Measurements from ENCODE around the gene SDF2L1. TPM values are rescaled to one million over a fixed set of nuclear protein-coding genes. Genes with fewer than 3 reads are reported as not detected.
"Not testable (repeated sequence)": the region's sequence is repeated elsewhere in the genome, so short reads cannot be mapped to it uniquely, and the experiment has no call there.

Gene SDF2L1
- total and polyA plus RNA-seq, 7 experiments from 2014 or later = 22.1 to 99.8 (median 33.7) TPM

GRCh38 chr22:21692856-21693255, 50.8 kb downstream of the SDF2L1 start:
- H3K4me1 ChIP-seq (ENCODE audit: control insufficient read depth in 2 of 2, insufficient read depth in 2 of 2, low read length in 2 of 2); intact Hi-C loops (cut with micrococcal nuclease); H3K4me1 Mint-ChIP-seq; H3K9me3 Mint-ChIP-seq; H3K4me3 ChIP-seq (ENCODE audit: low read length); POLR2A ChIA-PET; H3K27me3 Mint-ChIP-seq; H3K4me3 Mint-ChIP-seq; DNase-seq; ATAC-seq; CTCF ChIA-PET; H3K9me3 ChIP-seq (ENCODE audit: control insufficient read depth in 2 of 3, low read length in 3 of 3); H3K27me3 ChIP-seq (ENCODE audit: control insufficient read depth in 2 of 2, insufficient read depth in 2 of 2, low read length in 2 of 2); H3K27ac ChIP-seq (ENCODE audit: low read depth, low read length): not testable (repeated sequence)
- H3K36me3 ChIP-seq (ENCODE audit: control insufficient read depth in 2 of 3, insufficient read depth in 3 of 3, low read length in 3 of 3) = peaks cover 0 to 92% (median 0%) of the 10 kb centered on the region in 3 experiments
- H3K36me3 Mint-ChIP-seq = peaks cover 0 to 25% (median 6%) of the 10 kb centered on the region in 5 donors
- H3K27ac Mint-ChIP-seq = peak overlapping the region in 1 of 9 donors; percentile 28

GRCh38 chr22:21693333-21693998, 51.4 kb downstream of the SDF2L1 start:
- Histone ChIP-seq H3K4me3 (ENCODE audit: low read length) (no peak overlapping the region), H3K27me3 (ENCODE audit: control insufficient read depth in 2 of 2, insufficient read depth in 2 of 2, low read length in 2 of 2) (no peaks in the 10 kb centered on the region), H3K36me3 (ENCODE audit: control insufficient read depth in 2 of 3, insufficient read depth in 3 of 3, low read length in 3 of 3) (peaks cover 0 to 87% (median 0%) of the 10 kb centered on the region in 3 experiments), H3K9me3 (ENCODE audit: control insufficient read depth in 2 of 3, low read length in 3 of 3) (no peaks in the 10 kb centered on the region), H3K27ac (ENCODE audit: low read depth, low read length) (no peak overlapping the region), H3K4me1 (ENCODE audit: control insufficient read depth in 2 of 2, insufficient read depth in 2 of 2, low read length in 2 of 2) (no peaks in the 10 kb centered on the region)
- CTCF ChIA-PET = no interaction called here
- ATAC-seq (no peak), DNase-seq (no peak)
- Mint-ChIP-seq H3K4me3 (no peak overlapping the region), H3K27me3 (no peaks in the 10 kb centered on the region), H3K4me1 (peaks cover 3 to 9% (median 5%) of the 10 kb centered on the region in 7 donors), H3K27ac (no peak overlapping the region), H3K36me3 (peaks cover 0 to 25% (median 6%) of the 10 kb centered on the region in 5 donors), H3K9me3 (no peaks in the 10 kb centered on the region)
- POLR2A ChIA-PET = no interaction called here
- intact Hi-C loops (cut with micrococcal nuclease) = no loop called here

Small RNA genes within 50 kb of the gene (microRNA-seq; reads per million reads assigned to microRNA genes)
- gene MIR130B (ENCODE audit: borderline microRNAs expressed) (141 reads per million, percentile 57 among the genes with 10 or more reads in this experiment), gene MIR301B (ENCODE audit: borderline microRNAs expressed) (not detected)

Other genes starting within 250 kb of the SDF2L1 start
- gene HIC2, start 224.9 kb upstream of the SDF2L1 start, total RNA-seq = 10 to 100 TPM in 4 of 5 experiments, 1 to 10 TPM in 1; 4.5 to 13.8 (median 11.4) TPM
- 1 to 10 TPM in 1 of 2 donors, under 1 TPM in 1; 0.44 to 1.2 TPM for gene HIC2, start 224.9 kb upstream of the SDF2L1 start, polyA plus RNA-seq
- 1 to 10 TPM; 1.3 to 7.3 (median 3.7) TPM for gene TMEM191C, start 174.9 kb upstream of the SDF2L1 start, total RNA-seq
- gene TMEM191C, start 174.9 kb upstream of the SDF2L1 start, polyA plus RNA-seq = 1 to 10 TPM in 1 of 2 donors, under 1 TPM in 1; 0.51 to 2.3 TPM
- gene RIMBP3C, start 90.8 kb upstream of the SDF2L1 start, total RNA-seq = 1 to 10 TPM in 2 of 5 experiments, under 1 TPM in 3; 0.27 to 4.4 (median 0.77) TPM
- gene RIMBP3C, start 90.8 kb upstream of the SDF2L1 start, polyA plus RNA-seq = 1 to 10 TPM in 1 of 2 donors, under 1 TPM in 1; 0.22 to 1.4 TPM
- gene UBE2L3, start 74.6 kb upstream of the SDF2L1 start, total RNA-seq = 10 to 100 TPM; 22.5 to 55.0 (median 34.2) TPM
- 100 to 1,000 TPM in 1 of 2 donors, 10 to 100 TPM in 1; 89.8 to 101 TPM for gene UBE2L3, start 74.6 kb upstream of the SDF2L1 start, polyA plus RNA-seq
- 10 to 100 TPM; 29.0 to 56.0 (median 38.0) TPM for gene YDJC, start 12.3 kb upstream of the SDF2L1 start, total RNA-seq
- 10 to 100 TPM; 51.4 to 75.8 TPM for gene YDJC, start 12.3 kb upstream of the SDF2L1 start, polyA plus RNA-seq
- gene CCDC116, start 9.5 kb upstream of the SDF2L1 start, total RNA-seq = under 1 TPM in 4 of 5 experiments, not detected in 1; 0.21 to 0.43 (median 0.27) TPM
- gene CCDC116, start 9.5 kb upstream of the SDF2L1 start, polyA plus RNA-seq = not detected
- 10 to 100 TPM; 69.5 to 81.8 (median 74.7) TPM for gene PPIL2, start 23.7 kb downstream of the SDF2L1 start, total RNA-seq
- 10 to 100 TPM; 27.1 to 46.4 TPM for gene PPIL2, start 23.7 kb downstream of the SDF2L1 start, polyA plus RNA-seq
- gene YPEL1, start 93.5 kb downstream of the SDF2L1 start, total RNA-seq = 1 to 10 TPM; 2.5 to 9.5 (median 3.6) TPM
- 1 to 10 TPM; 1.5 TPM for gene YPEL1, start 93.5 kb downstream of the SDF2L1 start, polyA plus RNA-seq
- 100 to 1,000 TPM in 3 of 5 experiments, 10 to 100 TPM in 2; 68.9 to 120 (median 105) TPM for gene MAPK1, start 225.3 kb downstream of the SDF2L1 start, total RNA-seq
- gene MAPK1, start 225.3 kb downstream of the SDF2L1 start, polyA plus RNA-seq = 10 to 100 TPM; 58.3 to 59.4 TPM